Endothelial cell of umbilical vein (primary cell): ENCODE results near the gene ARHGEF12.

Experiments
- EZH2 ChIP-seq: IDR thresholded peaks from 2 replicates; pipeline ENCODE4 v1.6.1; 2012; ENCODE audit warnings: borderline replicate concordance, low read depth, mild to moderate bottlenecking, moderate library complexity, low read length, inconsistent platforms; ENCODE audit not compliant: severe bottlenecking
- FOS ChIP-seq: IDR thresholded peaks from 2 replicates; pipeline ENCODE4 v1.6.1; 2011; ENCODE audit warnings: mild to moderate bottlenecking, low read length, moderate library complexity, borderline replicate concordance; ENCODE audit not compliant: insufficient read depth
- MYC ChIP-seq: IDR thresholded peaks from one replicate; pipeline ENCODE4 v1.6.1; 2011; ENCODE audit warnings: mild to moderate bottlenecking, low read depth, low read length
- POLR2A ChIP-seq: IDR thresholded peaks from 2 replicates; pipeline ENCODE4 v1.6.1; 2012; ENCODE audit warnings: low read depth, mild to moderate bottlenecking, control low read depth, low read length
- POLR2AphosphoS5 ChIP-seq: IDR thresholded peaks from 2 replicates; pipeline ENCODE4 v1.6.1; 2012; ENCODE audit warnings: low read depth, mild to moderate bottlenecking, control low read depth, low read length, moderate library complexity; ENCODE audit not compliant: insufficient read depth
- TF ChIP-seq, protein P1 (sequence below), 2 donors: IDR thresholded peaks; 1 replicate in 1 of 2; 2 replicates in 1 of 2; pipeline ENCODE4 v1.5.1; 2011; ENCODE audit warnings: low read length in 2 of 2, mild to moderate bottlenecking in 2 of 2, moderate library complexity in 2 of 2, control low read depth in 1 of 2, inconsistent platforms in 1 of 2, low read depth in 1 of 2; ENCODE audit not compliant: insufficient read depth in 1 of 2; ENCODE audit errors: extremely low read depth in 1 of 2
- TF ChIP-seq, protein P2 (sequence below): IDR thresholded peaks from 2 replicates; pipeline ENCODE4 v1.6.1; 2011; ENCODE audit not compliant: insufficient read depth, insufficient read length

DNA sequence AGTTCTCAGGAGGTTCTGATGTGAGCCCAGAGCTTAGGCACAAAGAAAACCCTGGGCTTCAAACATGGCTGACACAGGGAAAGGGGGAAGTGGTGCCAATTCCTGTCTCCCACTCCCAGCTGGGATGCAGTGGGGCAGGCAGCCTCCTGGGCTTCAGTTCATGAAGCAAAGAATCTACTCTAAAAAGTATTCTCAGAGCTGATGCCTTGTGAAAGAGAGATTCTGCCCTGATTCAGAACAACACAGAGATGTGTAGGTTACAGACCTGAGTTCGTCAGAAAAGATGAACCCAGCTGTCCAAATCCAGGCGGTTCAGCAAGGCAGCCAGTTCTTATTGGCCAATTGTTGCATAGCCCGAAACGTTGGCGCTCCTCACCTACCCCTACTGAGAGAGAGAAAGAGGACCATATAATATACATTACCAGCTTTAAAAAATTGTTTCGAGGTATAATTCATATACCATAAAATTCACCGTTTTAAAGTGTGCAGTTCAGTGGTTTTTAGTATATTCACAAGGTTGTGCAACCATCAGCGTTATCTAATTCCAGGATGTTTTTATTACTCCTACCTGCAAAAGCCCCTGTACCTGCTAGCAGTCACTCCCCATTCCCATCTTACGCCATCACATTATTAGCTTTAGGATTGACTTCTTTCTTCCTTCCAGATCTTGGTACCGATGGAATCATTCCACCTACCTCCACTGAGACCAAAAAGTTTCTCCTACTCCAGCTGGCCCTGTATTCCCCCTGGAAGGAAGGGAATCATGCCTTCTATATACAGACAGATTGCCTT is 18.3 kb upstream of the ARHGEF12 start:
- no peak for TF ChIP-seq EZH2
- TF ChIP-seq, protein P1, sequence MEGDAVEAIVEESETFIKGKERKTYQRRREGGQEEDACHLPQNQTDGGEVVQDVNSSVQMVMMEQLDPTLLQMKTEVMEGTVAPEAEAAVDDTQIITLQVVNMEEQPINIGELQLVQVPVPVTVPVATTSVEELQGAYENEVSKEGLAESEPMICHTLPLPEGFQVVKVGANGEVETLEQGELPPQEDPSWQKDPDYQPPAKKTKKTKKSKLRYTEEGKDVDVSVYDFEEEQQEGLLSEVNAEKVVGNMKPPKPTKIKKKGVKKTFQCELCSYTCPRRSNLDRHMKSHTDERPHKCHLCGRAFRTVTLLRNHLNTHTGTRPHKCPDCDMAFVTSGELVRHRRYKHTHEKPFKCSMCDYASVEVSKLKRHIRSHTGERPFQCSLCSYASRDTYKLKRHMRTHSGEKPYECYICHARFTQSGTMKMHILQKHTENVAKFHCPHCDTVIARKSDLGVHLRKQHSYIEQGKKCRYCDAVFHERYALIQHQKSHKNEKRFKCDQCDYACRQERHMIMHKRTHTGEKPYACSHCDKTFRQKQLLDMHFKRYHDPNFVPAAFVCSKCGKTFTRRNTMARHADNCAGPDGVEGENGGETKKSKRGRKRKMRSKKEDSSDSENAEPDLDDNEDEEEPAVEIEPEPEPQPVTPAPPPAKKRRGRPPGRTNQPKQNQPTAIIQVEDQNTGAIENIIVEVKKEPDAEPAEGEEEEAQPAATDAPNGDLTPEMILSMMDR (IDR thresholded peaks at IDR 0.05; ENCODE audit: extremely low read depth in 1 of 2, insufficient read depth in 1 of 2, low read depth in 1 of 2, low read length in 2 of 2): no peak
- no peak for TF ChIP-seq POLR2AphosphoS5
- TF ChIP-seq POLR2A: no peak
- TF ChIP-seq, protein P2, sequence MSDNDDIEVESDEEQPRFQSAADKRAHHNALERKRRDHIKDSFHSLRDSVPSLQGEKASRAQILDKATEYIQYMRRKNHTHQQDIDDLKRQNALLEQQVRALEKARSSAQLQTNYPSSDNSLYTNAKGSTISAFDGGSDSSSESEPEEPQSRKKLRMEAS: no peak
- TF ChIP-seq MYC: no peak
- TF ChIP-seq FOS: no peak
